PC-9 (cell line): Measurements from ENCODE around the gene CALB2.
"Not testable (repeated sequence)": the region's sequence is repeated elsewhere in the genome, so short reads cannot be mapped to it uniquely, and the experiment has no call there.

Source experiments
- CTCF ChIP-seq: fragments of 200-600 bp; sonication (generic); conservative IDR thresholded peaks from 2 replicates; pipeline ENCODE4 v1.6.1; 2017; ENCODE audit warnings: mixed run types, antibody characterized with exemption, mild to moderate bottlenecking, moderate library complexity
- EZH2 ChIP-seq: fragments of 200-600 bp; sonication (generic); IDR thresholded peaks from 2 replicates; pipeline ENCODE4 v1.8.0; 2017; ENCODE audit warnings: antibody characterized with exemption, low read depth

GRCh38 chr16:71356936-71357335, 1.6 kb upstream of the CALB2 start:
- not testable (repeated sequence) for TF ChIP-seq CTCF, EZH2
